Activated T-cell treated with anti-CD3 and anti-CD28 coated beads, Interleukin-2, amount 50 U/mL, for 4 hours (primary cell): Measurements from ENCODE around the gene LIN9. TPM values are rescaled to one million over a fixed set of nuclear protein-coding genes. Genes with fewer than 3 reads are reported as not detected.
A peak's percentile ranks its signal among the peaks of the same experiment; 100 is the strongest.
"Not testable (repeated sequence)": the region's sequence is repeated elsewhere in the genome, so short reads cannot be mapped to it uniquely, and the experiment has no call there.

ENCODE experiments used
- ATAC-seq, 2 donors: fragments of 200-7000 bp; cut with Tn5 transposase; one replicate each; pipeline ENCODE4 v1.10.0; 2021
- DNase-seq: peaks from one replicate; pipeline ENCODE4 v3.0.0-alpha.2; 2020
- H3K27me3 Mint-ChIP-seq: one replicate; pipeline ENCODE4 v1.8.0; 2021; ENCODE audit warnings: low read depth, mixed read lengths
- H3K36me3 Mint-ChIP-seq: one replicate; pipeline ENCODE4 v1.8.0; 2022; ENCODE audit warnings: mixed read lengths; ENCODE audit not compliant: insufficient read depth
- H3K4me1 Mint-ChIP-seq: one replicate; pipeline ENCODE4 v1.8.0; 2021; ENCODE audit warnings: low read depth, mixed read lengths
- H3K4me3 Mint-ChIP-seq: one replicate; pipeline ENCODE4 v1.8.0; 2021; ENCODE audit warnings: mild to moderate bottlenecking, moderate library complexity, mixed read lengths
- H3K9me3 Mint-ChIP-seq: one replicate; pipeline ENCODE4 v1.8.0; 2021; ENCODE audit warnings: mixed read lengths
- total RNA-seq, 3 donors: library from RNA; stranded (reverse); gene quantifications; one replicate each; pipeline ENCODE4 v1.2.1, GENCODE V29; 2021

Gene LIN9
- total RNA-seq, result 1 to 10 TPM; 7.5 to 8.6 (median 8.3) TPM

- H3K36me3 Mint-ChIP-seq, result no peaks in the 10 kb centered on the region
- peaks cover 10% of the 10 kb centered on the region for H3K4me1 Mint-ChIP-seq
- peaks cover 17% of the 10 kb centered on the region for H3K27me3 Mint-ChIP-seq
- no peaks in the 10 kb centered on the region for H3K9me3 Mint-ChIP-seq
- peak within 1 kb of the TSS; percentile 90 for H3K4me3 Mint-ChIP-seq
- peak; percentile 90 to 92 for ATAC-seq
- DNase-seq, result peak; percentile 88
These were observed at the start of gene LIN9 for GRCh38 chr1:226308723-226309397. TSS of gene LIN9 (minus strand) at chr1:226309164. CDS start at chr1:226309139, 25 bp downstream.

- Mint-ChIP-seq H3K9me3 (no peaks in the 10 kb centered on the region), H3K36me3 (peaks cover 23% of the 10 kb centered on the region), H3K27me3 (no peaks in the 10 kb centered on the region)
These were observed 48.5 kb upstream of the LIN9 start for GRCh38 chr1:226357416-226357815.

GRCh38 chr1:226355669-226356551, 46.9 kb upstream of the LIN9 start:
- Mint-ChIP-seq H3K36me3 (peaks cover 14% of the 10 kb centered on the region), H3K27me3 (no peaks in the 10 kb centered on the region), H3K4me3 (no peak overlapping the region), H3K4me1 (no peaks in the 10 kb centered on the region), H3K9me3 (no peaks in the 10 kb centered on the region)
- DNase-seq (no peak), ATAC-seq (no peak)

More at GRCh38 chr1:226357416-226357815, 48.5 kb upstream of the LIN9 start:
- DNase-seq (no peak), ATAC-seq (no peak)
- no peaks in the 10 kb centered on the region for H3K4me1 Mint-ChIP-seq
- no peak overlapping the region for H3K4me3 Mint-ChIP-seq

- no peak for ATAC-seq
- Mint-ChIP-seq H3K4me1 (no peaks in the 10 kb centered on the region), H3K4me3 (no peak overlapping the region), H3K9me3 (no peaks in the 10 kb centered on the region), H3K36me3 (peaks cover 9% of the 10 kb centered on the region), H3K27me3 (no peaks in the 10 kb centered on the region)
- DNase-seq, result no peak
These were observed 46.1 kb upstream of the LIN9 start for GRCh38 chr1:226355016-226355415.

- Mint-ChIP-seq H3K9me3 (no peaks in the 10 kb centered on the region), H3K27me3 (no peaks in the 10 kb centered on the region), H3K36me3 (peaks cover 4% of the 10 kb centered on the region), H3K4me1 (no peaks in the 10 kb centered on the region), H3K4me3 (no peak overlapping the region)
- ATAC-seq (no peak), DNase-seq (no peak)
These were observed 44.9 kb upstream of the LIN9 start for GRCh38 chr1:226353698-226354525.

- H3K9me3 Mint-ChIP-seq, result no peaks in the 10 kb centered on the region
- H3K4me1 Mint-ChIP-seq, result no peaks in the 10 kb centered on the region
- H3K27me3 Mint-ChIP-seq, result no peaks in the 10 kb centered on the region
- H3K36me3 Mint-ChIP-seq, result peaks cover 2% of the 10 kb centered on the region
- ATAC-seq, result no peak
- no peak overlapping the region for H3K4me3 Mint-ChIP-seq
- no peak for DNase-seq
These were observed 42.7 kb upstream of the LIN9 start for GRCh38 chr1:226351709-226352108.

GRCh38 chr1:226350519-226350865, 41.5 kb upstream of the LIN9 start:
- no peaks in the 10 kb centered on the region for H3K4me1 Mint-ChIP-seq
- no peaks in the 10 kb centered on the region for H3K9me3 Mint-ChIP-seq
- no peak overlapping the region for H3K4me3 Mint-ChIP-seq
- no peak for ATAC-seq
- no peaks in the 10 kb centered on the region for H3K36me3 Mint-ChIP-seq
- no peak for DNase-seq
- no peaks in the 10 kb centered on the region for H3K27me3 Mint-ChIP-seq

GRCh38 chr1:226349801-226350518, 41.0 kb upstream of the LIN9 start:
- Mint-ChIP-seq H3K36me3 (no peaks in the 10 kb centered on the region), H3K4me3 (no peak overlapping the region), H3K4me1 (no peaks in the 10 kb centered on the region), H3K27me3 (no peaks in the 10 kb centered on the region), H3K9me3 (no peaks in the 10 kb centered on the region)
- ATAC-seq (no peak), DNase-seq (no peak)

- Mint-ChIP-seq H3K27me3 (no peaks in the 10 kb centered on the region), H3K36me3 (no peaks in the 10 kb centered on the region), H3K4me1 (no peaks in the 10 kb centered on the region), H3K9me3 (no peaks in the 10 kb centered on the region), H3K4me3 (no peak overlapping the region)
- no peak for DNase-seq
- ATAC-seq, result no peak
These were observed 40.1 kb upstream of the LIN9 start for GRCh38 chr1:226349081-226349480.

- H3K4me3 Mint-ChIP-seq, result no peak overlapping the region
- peaks cover 4% of the 10 kb centered on the region for H3K36me3 Mint-ChIP-seq
- no peak for ATAC-seq
- peaks cover 4% of the 10 kb centered on the region for H3K27me3 Mint-ChIP-seq
- no peaks in the 10 kb centered on the region for H3K4me1 Mint-ChIP-seq
- H3K9me3 Mint-ChIP-seq, result peaks cover 5% of the 10 kb centered on the region
- DNase-seq, result no peak
These were observed 35.7 kb upstream of the LIN9 start for GRCh38 chr1:226344441-226345259.

- DNase-seq (no peak), ATAC-seq (no peak)
- peaks cover 4% of the 10 kb centered on the region for H3K27me3 Mint-ChIP-seq
- H3K4me1 Mint-ChIP-seq, result peaks cover 4% of the 10 kb centered on the region
- H3K4me3 Mint-ChIP-seq, result no peak overlapping the region
- peaks cover 5% of the 10 kb centered on the region for H3K9me3 Mint-ChIP-seq
- H3K36me3 Mint-ChIP-seq, result peaks cover 4% of the 10 kb centered on the region
These were observed 33.7 kb upstream of the LIN9 start for GRCh38 chr1:226342656-226343055.

- ATAC-seq, H3K4me3 Mint-ChIP-seq, DNase-seq, H3K36me3 Mint-ChIP-seq, H3K27me3 Mint-ChIP-seq, H3K9me3 Mint-ChIP-seq: not testable (repeated sequence)
- peaks cover 10% of the 10 kb centered on the region for H3K4me1 Mint-ChIP-seq
These were observed 31.1 kb upstream of the LIN9 start for GRCh38 chr1:226340111-226340510.

- peaks cover 15% of the 10 kb centered on the region for H3K4me1 Mint-ChIP-seq
- ATAC-seq, result peak; percentile 59 to 76
- H3K36me3 Mint-ChIP-seq, result peaks cover 4% of the 10 kb centered on the region
- peaks cover 5% of the 10 kb centered on the region for H3K9me3 Mint-ChIP-seq
- H3K4me3 Mint-ChIP-seq, result peak overlapping the region; percentile 48
- DNase-seq, result no peak
- peaks cover 4% of the 10 kb centered on the region for H3K27me3 Mint-ChIP-seq
These were observed 28.4 kb upstream of the LIN9 start for GRCh38 chr1:226337276-226337875.
